Subcutaneous abdominal adipose tissue (tissue), 5 donors: ENCODE data around the gene SRCIN1.
A peak's percentile ranks its signal among the peaks of the same experiment; 100 is the strongest.

Experiments used
- H3K27ac ChIP-seq: one replicate; pipeline ENCODE4 v1.7.0; 2013; ENCODE audit warnings: low read depth, mild to moderate bottlenecking, inconsistent platforms, low read length, moderate library complexity
- H3K27me3 ChIP-seq, 5 donors: one replicate each; pipeline ENCODE4 v1.7.0; 2013; ENCODE audit warnings: low read length in 5 of 5, inconsistent platforms in 1 of 5; ENCODE audit not compliant: control insufficient read depth in 5 of 5, insufficient read depth in 4 of 5
- H3K36me3 ChIP-seq, 5 donors: one replicate each; pipeline ENCODE4 v1.7.0; 2013; ENCODE audit warnings: low read length in 5 of 5; ENCODE audit not compliant: control insufficient read depth in 5 of 5, insufficient read depth in 5 of 5
- H3K4me1 ChIP-seq, 5 donors: one replicate each; pipeline ENCODE4 v1.7.0; 2013; ENCODE audit warnings: low read length in 5 of 5, mild to moderate bottlenecking in 3 of 5, moderate library complexity in 1 of 5; ENCODE audit not compliant: control insufficient read depth in 5 of 5, insufficient read depth in 5 of 5
- H3K4me3 ChIP-seq, 5 donors: one replicate each; pipeline ENCODE4 v1.7.0; 2013; ENCODE audit warnings: low read length in 5 of 5, low read depth in 1 of 5
- H3K9ac ChIP-seq, 5 donors: one replicate each; pipeline ENCODE4 v1.7.0; 2013; ENCODE audit warnings: low read length in 5 of 5, mild to moderate bottlenecking in 4 of 5, moderate library complexity in 3 of 5
- H3K9me3 ChIP-seq, 5 donors: one replicate each; pipeline ENCODE4 v1.7.0; 2013; ENCODE audit warnings: low read length in 5 of 5; ENCODE audit not compliant: control insufficient read depth in 5 of 5
- donor health status: healthy.
- donor health status: healthy.
- donor health status: healthy.
- donor health status: healthy.
- donor health status: healthy.

SRCIN1 gene

DNA sequence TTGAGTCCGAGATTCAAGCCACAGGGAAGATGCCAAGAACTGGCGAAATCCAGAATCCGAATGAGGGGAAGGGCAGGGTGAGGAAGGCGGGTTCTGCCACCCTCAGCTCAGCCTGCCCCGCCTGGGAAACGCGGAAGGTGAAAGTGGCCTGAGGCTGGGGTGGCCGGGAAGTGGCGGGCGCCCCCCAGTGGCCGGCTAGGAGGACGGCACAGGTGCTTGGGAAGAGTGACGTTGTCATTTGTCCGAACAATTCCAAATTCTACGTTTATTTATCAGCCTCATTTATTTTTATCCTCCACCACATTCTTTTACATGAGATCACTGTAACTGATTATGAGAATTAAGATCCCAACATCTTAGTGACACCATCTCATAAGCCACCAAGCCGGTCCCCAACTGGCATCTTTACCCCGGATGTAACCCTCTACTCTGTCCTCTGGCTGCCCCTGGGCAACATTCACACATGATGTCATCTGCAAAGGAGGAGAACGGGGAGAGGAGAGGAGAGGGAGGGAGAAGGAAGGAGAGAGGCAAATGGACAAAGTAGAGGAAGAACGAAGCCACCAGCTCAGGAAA, 21.3 kb downstream of the SRCIN1 start:
- no peak overlapping the region for H3K27ac ChIP-seq
- no peaks in the 10 kb centered on the region for H3K36me3 ChIP-seq
- H3K4me3 ChIP-seq = no peak overlapping the region
- H3K9ac ChIP-seq = no peak overlapping the region
- H3K4me1 ChIP-seq = peaks cover 6 to 47% (median 18%) of the 10 kb centered on the region in 5 donors
- H3K27me3 ChIP-seq = peaks cover 2 to 53% (median 11%) of the 10 kb centered on the region in 5 donors
- H3K9me3 ChIP-seq = no peaks in the 10 kb centered on the region

DNA sequence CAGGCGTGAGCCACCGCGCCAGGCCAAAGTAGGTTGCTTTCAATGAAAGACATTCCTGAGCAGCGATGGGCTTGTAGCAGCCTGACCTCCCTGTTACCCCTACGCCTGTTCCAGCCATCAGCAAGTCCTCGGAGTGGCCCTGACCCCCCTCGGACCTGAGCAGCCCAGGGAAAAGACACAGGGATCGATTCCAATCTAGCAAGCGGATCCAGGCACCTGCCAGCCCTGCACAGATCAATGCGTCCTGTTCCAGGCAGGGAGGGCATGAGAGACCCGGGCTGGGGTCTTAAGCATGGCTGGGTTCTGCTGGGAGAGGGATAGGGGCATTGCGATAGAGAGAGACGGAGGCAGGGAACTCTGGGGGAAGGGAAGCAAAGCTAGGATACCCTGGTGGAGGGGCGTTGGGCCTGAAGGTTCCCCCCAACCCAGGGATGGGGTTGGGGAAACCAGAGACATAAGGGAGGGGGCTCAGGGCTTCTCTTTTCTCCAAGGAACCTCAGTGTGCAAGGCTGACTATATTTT, 21.9 kb downstream of the SRCIN1 start:
- no peaks in the 10 kb centered on the region for H3K9me3 ChIP-seq
- H3K4me1 ChIP-seq = peaks cover 5 to 47% (median 17%) of the 10 kb centered on the region in 5 donors
- peaks cover 8 to 53% (median 16%) of the 10 kb centered on the region in 5 donors for H3K27me3 ChIP-seq
- H3K4me3 ChIP-seq = no peak overlapping the region
- H3K27ac ChIP-seq = no peak overlapping the region
- no peak overlapping the region for H3K9ac ChIP-seq
- no peaks in the 10 kb centered on the region for H3K36me3 ChIP-seq

GRCh38 chr17:38583176-38583575, 22.6 kb downstream of the SRCIN1 start:
- H3K27me3 ChIP-seq = peaks cover 13 to 52% (median 22%) of the 10 kb centered on the region in 5 donors
- H3K4me3 ChIP-seq = no peak overlapping the region
- peaks cover 0 to 46% (median 16%) of the 10 kb centered on the region in 5 donors for H3K4me1 ChIP-seq
- H3K9ac ChIP-seq = no peak overlapping the region
- H3K36me3 ChIP-seq = no peaks in the 10 kb centered on the region
- H3K9me3 ChIP-seq = no peaks in the 10 kb centered on the region
- H3K27ac ChIP-seq = no peak overlapping the region

DNA sequence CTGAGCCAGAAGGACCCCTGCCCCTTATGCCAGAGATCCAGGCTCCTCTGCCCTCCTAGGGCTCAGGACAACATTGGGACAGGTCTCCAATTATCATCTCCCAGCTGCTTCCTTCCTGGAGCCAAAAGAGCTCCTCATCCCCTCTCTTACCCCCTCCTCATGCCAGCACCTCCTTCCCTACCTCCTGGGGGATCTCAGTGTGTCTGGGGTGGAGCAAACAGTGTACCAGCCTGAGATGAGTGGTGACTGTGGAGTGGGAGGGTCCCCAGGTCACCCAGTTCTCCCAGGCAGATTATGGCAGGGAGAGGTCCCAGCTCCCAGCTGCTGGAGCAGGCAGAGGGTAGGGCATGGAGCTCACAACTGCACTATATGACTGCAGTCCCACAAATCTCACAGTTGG, 23.7 kb downstream of the SRCIN1 start:
- peaks cover 24 to 60% (median 33%) of the 10 kb centered on the region in 5 donors for H3K27me3 ChIP-seq
- no peak overlapping the region for H3K9ac ChIP-seq
- H3K4me3 ChIP-seq = no peak overlapping the region
- H3K36me3 ChIP-seq = no peaks in the 10 kb centered on the region
- peaks cover 0 to 49% (median 16%) of the 10 kb centered on the region in 5 donors for H3K4me1 ChIP-seq
- H3K9me3 ChIP-seq = no peaks in the 10 kb centered on the region
- no peak overlapping the region for H3K27ac ChIP-seq

DNA sequence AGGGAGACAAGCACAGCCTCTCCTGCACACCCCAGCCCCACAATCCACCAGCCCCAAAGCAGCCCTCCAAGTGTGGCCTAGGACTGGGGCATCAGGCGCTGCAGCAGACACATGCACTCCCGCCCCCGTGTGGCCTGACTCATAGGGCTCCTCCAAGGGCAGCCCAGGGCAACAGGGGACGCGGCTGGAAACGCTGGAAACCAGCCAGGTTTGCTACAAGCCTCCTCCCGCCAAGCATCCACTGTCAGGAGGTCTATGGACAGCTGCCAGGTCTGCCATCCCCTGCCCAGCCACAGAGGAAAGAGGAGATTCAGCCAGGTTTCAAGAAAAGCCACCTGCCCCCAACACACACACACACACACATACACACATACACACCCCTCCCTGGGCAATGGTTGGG, 25.8 kb downstream of the SRCIN1 start:
- H3K4me1 ChIP-seq = peaks cover 0 to 37% (median 16%) of the 10 kb centered on the region in 5 donors
- H3K9me3 ChIP-seq = no peaks in the 10 kb centered on the region
- no peak overlapping the region for H3K27ac ChIP-seq
- H3K9ac ChIP-seq = no peak overlapping the region
- no peak overlapping the region for H3K4me3 ChIP-seq
- H3K36me3 ChIP-seq = no peaks in the 10 kb centered on the region
- peaks cover 35 to 62% (median 39%) of the 10 kb centered on the region in 5 donors for H3K27me3 ChIP-seq

DNA sequence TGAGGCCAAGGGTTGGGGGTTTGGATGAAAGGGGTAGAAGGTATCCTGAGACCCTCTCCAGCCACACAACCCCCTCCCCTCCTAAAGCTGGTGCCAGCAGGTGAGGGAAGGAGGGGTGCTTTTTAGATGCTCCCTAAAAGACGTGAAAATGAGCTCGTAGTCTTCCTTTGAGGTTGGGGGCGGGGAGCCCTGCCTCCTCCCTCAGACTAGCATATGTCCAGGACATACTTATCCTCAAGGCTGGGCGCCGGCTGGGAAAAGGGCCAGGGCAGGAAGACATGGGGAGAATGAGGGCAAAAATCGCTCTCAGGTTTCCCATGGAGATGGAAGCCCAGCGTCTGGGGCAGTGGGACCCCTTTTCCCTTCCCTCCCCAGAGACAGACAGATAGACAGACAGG, 26.7 kb downstream of the SRCIN1 start:
- Histone ChIP-seq H3K36me3 (no peaks in the 10 kb centered on the region), H3K4me1 (peaks cover 0 to 29% (median 14%) of the 10 kb centered on the region in 5 donors), H3K9ac (no peak overlapping the region), H3K27me3 (peaks cover 35 to 69% (median 45%) of the 10 kb centered on the region in 5 donors), H3K4me3 (no peak overlapping the region), H3K9me3 (no peaks in the 10 kb centered on the region), H3K27ac (no peak overlapping the region)

DNA sequence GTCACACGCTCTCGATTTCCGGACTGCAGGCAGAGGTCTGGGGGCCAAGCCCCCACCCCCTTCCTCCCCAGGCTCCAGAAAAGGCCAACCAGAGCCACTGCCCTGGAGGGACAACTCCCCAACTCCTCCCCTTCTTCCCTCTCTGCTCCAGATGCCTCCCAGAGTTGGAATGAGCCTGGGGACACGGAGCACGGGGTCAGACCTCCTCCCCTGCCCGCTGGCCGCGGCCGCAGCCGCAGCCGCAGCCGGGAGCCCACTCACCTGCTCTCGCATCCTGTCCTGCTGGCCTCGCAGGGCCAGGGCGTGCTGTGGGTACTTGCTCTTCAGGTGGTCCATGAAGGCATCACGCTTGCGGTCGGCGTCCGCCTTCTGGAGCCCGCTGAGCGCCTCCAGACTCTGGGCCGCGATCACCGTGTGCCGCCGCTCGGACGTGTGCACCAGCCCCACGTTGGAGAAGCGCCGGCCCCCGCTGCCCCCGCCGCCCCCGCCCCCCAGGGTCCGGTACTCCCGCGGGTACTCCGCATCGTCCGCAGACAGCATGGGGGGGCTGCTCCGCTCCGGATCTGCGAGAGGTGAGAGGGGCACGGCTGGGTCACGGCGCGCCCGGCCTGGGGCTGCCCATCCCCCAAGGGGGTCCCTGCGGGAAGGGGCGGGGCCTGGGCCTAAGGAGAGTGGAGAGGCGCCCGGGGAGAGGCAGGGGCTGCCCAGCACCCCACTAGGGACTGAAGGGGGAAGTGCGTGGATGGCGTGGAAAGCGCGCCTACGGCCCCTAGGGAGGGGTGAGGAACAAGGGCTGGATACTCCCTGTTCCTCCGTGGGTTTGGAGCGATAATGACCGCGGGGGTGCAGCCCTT, 27.3 kb downstream of the SRCIN1 start:
- H3K9me3 ChIP-seq = no peaks in the 10 kb centered on the region
- H3K27ac ChIP-seq = no peak overlapping the region
- H3K36me3 ChIP-seq = no peaks in the 10 kb centered on the region
- H3K4me1 ChIP-seq = peaks cover 0 to 24% (median 12%) of the 10 kb centered on the region in 5 donors
- H3K4me3 ChIP-seq = peak overlapping the region in 1 of 5 donors; percentile 38
- H3K9ac ChIP-seq = peak overlapping the region in 1 of 5 donors; percentile 22
- peaks cover 42 to 76% (median 51%) of the 10 kb centered on the region in 5 donors for H3K27me3 ChIP-seq

DNA sequence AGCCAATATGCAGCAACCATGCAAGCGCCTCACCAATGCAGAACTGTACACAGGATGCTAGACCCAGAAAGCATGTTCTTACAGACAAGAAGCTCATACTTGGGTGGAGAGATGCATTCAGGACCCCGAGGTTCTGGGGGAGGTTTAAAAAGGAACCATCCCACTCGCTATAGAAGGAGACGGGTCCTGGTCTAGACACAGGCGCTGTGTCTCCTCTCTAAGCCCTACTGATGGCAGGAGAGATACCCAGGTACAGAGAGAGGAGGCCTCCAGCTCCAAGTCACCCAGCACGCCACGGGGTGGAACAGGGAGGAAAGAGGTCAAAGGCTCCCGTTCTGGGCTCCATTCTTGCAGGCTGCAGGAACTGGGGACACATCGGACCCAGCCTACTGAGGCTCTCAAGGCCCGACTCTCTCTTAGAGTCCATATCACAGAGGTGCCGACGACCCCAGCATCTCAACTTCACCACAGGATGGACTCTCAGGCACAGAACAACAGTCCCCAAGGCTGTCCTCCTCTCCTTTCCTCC, 28.0 kb downstream of the SRCIN1 start:
- H3K36me3 ChIP-seq = no peaks in the 10 kb centered on the region
- H3K9ac ChIP-seq = no peak overlapping the region
- H3K4me1 ChIP-seq = peaks cover 0 to 30% (median 16%) of the 10 kb centered on the region in 5 donors
- no peak overlapping the region for H3K27ac ChIP-seq
- H3K4me3 ChIP-seq = no peak overlapping the region
- no peaks in the 10 kb centered on the region for H3K9me3 ChIP-seq
- H3K27me3 ChIP-seq = peaks cover 48 to 81% (median 58%) of the 10 kb centered on the region in 5 donors

DNA sequence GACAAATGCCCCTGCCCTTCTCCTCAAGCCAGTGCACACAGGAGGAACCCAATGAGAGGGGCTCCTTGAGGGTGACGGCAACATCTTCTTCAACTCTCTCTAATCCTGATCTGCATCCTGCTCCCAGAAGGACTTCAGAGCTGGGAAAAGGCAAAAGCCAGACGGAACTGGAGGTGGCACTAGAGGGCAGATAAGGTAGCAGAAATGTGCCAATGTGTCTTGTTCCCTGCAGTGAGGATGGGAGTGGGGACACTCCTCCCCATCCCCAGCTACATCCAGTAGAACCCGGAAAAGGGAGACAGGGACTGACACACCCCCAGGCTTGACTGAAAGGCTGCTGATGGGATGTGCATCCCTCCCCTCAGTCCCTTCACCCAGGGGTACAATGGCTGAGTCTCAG, 28.5 kb downstream of the SRCIN1 start:
- Histone ChIP-seq H3K36me3 (no peaks in the 10 kb centered on the region), H3K4me3 (no peak overlapping the region), H3K4me1 (peaks cover 0 to 30% (median 16%) of the 10 kb centered on the region in 5 donors), H3K27me3 (peaks cover 48 to 80% (median 58%) of the 10 kb centered on the region in 5 donors), H3K9me3 (no peaks in the 10 kb centered on the region), H3K27ac (no peak overlapping the region), H3K9ac (no peak overlapping the region)

DNA sequence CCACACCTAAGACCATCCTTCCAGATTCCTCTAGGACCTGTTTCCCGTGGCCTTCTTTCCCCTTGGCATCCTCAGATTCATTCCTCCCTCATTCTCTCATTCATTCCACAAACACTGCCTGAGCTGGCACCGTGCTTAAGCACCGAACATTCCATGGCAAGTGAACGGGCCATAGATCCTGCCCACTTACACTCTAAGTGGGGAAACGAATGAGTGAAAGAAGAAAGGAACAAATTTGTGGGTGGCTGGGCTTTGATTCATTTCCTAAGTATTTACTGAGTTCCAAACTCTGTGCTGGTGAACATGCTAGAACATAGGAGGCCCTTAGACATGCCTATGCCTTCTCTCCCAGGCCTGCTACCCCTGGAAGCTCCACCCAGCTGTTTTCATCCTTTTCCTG, 30.0 kb downstream of the SRCIN1 start:
- Histone ChIP-seq H3K4me3 (no peak overlapping the region), H3K9ac (no peak overlapping the region), H3K27ac (no peak overlapping the region), H3K9me3 (no peaks in the 10 kb centered on the region), H3K4me1 (peaks cover 0 to 42% (median 25%) of the 10 kb centered on the region in 5 donors), H3K36me3 (no peaks in the 10 kb centered on the region), H3K27me3 (peaks cover 53 to 90% (median 61%) of the 10 kb centered on the region in 5 donors)
